Mesothelial cell of epicardium (in vitro differentiated cells): Measurements from ENCODE around the gene EML1. TPM values are rescaled to one million over a fixed set of nuclear protein-coding genes. Genes with fewer than 3 reads are reported as not detected.

Source experiments
- DNase-seq, 2 experiments: peaks; one replicate each; pipeline ENCODE4 v3.0.0; 2021; ENCODE audit warnings: low spot score in 2 of 2; ENCODE audit not compliant: unreplicated experiment in 2 of 2
- H3K27ac Mint-ChIP-seq: 2 replicates; pipeline ENCODE4 v1.8.0; 2021; ENCODE audit warnings: mixed read lengths
- H3K27me3 Mint-ChIP-seq: 2 replicates; pipeline ENCODE4 v1.8.0; 2021; ENCODE audit warnings: low read depth, mixed read lengths
- H3K36me3 Mint-ChIP-seq: 2 replicates; pipeline ENCODE4 v1.8.0; 2021; ENCODE audit warnings: mixed read lengths
- H3K4me1 Mint-ChIP-seq: 2 replicates; pipeline ENCODE4 v1.8.0; 2021; ENCODE audit warnings: mixed read lengths
- H3K4me3 Mint-ChIP-seq: 2 replicates; pipeline ENCODE4 v1.8.0; 2021; ENCODE audit warnings: mild to moderate bottlenecking, moderate library complexity, mixed read lengths
- H3K9me3 Mint-ChIP-seq: 2 replicates; pipeline ENCODE4 v1.8.0; 2021; ENCODE audit warnings: mixed read lengths
- total RNA-seq: library from RNA; stranded (reverse); gene quantifications from 3 replicates; pipeline ENCODE4 v1.2.1, GENCODE V29; 2021
- TF ChIP-seq, protein P1 (sequence below): fragments of 200-600 bp; sonication (generic); IDR thresholded peaks from one replicate; pipeline ENCODE4 v1.5.0; 2021; ENCODE audit warnings: antibody characterized with exemption; ENCODE audit not compliant: unreplicated experiment

Gene EML1
- total RNA-seq, 1 donor from 2014 or later, result 18.9 TPM

DNA sequence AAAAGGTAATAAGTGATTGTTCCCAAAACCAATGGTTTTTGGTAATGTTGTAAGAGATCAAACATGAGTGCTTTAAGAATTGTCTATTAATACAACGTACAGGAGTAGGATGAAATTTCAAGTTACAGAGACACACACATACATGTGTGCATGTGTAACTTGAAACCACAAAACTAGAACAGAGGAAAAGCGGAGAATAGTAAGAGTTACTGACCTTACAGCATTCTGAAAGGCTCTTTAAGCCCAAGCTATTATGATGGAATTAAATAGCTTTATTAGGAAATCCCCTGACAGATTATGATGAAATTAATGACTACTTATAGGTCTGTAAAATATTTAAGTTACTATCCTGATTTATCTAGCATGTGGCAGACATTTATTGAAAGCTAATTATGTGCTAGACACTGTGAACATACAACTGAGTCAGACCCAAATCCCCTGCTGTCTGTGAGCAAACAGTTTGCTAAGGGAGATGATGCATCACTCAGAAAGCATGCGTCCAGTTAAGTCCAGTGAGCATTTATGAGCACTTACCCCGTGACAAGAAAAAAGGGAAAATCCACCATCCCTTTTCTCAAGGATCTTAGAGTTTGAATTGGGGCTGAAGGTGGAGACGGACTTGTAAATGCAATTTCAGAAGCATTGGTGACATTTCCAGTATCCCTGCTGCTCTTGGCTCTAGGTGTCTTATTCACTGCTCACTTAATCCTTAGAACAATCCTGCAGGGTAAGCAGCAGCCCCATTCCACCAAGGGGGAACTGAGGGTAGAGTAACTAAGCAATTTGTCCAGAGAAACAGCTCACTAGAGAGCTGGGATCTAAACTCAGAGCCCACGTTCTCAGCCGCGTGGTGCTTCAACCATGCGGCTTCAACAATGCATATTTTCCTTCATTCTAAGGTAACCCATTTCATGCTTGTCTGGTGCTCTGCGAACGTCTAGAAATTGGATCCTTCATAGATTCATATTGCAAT is 117.4 kb downstream of the EML1 start:
- H3K36me3 Mint-ChIP-seq, result peaks cover 22% of the 10 kb centered on the region
- TF ChIP-seq, protein P1, sequence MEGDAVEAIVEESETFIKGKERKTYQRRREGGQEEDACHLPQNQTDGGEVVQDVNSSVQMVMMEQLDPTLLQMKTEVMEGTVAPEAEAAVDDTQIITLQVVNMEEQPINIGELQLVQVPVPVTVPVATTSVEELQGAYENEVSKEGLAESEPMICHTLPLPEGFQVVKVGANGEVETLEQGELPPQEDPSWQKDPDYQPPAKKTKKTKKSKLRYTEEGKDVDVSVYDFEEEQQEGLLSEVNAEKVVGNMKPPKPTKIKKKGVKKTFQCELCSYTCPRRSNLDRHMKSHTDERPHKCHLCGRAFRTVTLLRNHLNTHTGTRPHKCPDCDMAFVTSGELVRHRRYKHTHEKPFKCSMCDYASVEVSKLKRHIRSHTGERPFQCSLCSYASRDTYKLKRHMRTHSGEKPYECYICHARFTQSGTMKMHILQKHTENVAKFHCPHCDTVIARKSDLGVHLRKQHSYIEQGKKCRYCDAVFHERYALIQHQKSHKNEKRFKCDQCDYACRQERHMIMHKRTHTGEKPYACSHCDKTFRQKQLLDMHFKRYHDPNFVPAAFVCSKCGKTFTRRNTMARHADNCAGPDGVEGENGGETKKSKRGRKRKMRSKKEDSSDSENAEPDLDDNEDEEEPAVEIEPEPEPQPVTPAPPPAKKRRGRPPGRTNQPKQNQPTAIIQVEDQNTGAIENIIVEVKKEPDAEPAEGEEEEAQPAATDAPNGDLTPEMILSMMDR, result no peak
- no peaks in the 10 kb centered on the region for H3K9me3 Mint-ChIP-seq
- no peak overlapping the region for H3K27ac Mint-ChIP-seq
- peaks cover 5% of the 10 kb centered on the region for H3K4me1 Mint-ChIP-seq
- peaks cover 21% of the 10 kb centered on the region for H3K27me3 Mint-ChIP-seq
- no peak overlapping the region for H3K4me3 Mint-ChIP-seq
- no peak for DNase-seq

DNA sequence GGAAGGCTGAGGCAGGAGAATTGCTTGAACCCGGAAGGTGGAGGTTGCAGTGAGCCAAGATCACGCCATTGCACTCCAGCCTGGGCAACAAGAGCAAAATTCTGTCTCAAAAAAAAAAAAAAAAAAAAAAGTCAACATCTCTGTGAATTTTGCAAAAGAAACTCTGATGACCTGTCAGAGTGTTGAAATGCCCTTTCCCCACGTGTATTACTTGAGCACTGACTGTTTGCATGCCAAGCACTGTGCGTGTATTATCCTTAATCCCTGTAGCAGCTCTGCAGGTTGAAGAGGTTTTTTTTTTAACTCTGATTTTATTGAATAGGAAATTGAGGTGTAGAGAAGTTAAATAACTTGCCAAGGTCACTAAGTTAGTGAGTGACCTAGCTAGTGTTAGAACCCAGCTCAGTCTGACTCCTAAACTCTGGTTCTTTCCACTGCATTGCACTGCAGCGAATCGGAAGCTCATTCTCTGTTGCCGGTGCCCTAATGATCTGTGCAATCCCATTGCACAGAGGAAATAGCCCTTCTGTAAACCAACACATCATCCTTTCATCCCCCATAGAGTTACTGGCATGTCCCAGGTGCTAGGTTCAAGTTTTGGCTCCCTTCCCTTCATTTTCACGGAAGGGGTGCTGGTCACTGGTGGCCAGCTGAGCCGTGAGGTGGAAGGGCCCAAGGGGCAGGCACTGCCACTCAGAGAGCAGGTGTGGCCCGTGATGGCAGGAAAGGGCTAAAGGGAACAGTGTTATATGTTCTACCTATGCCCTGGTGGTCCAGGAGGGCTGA is 122.3 kb downstream of the EML1 start:
- no peak for DNase-seq
- peaks cover under 1% of the 10 kb centered on the region for H3K4me1 Mint-ChIP-seq
- H3K4me3 Mint-ChIP-seq, result no peak overlapping the region
- peaks cover 7% of the 10 kb centered on the region for H3K36me3 Mint-ChIP-seq
- no peaks in the 10 kb centered on the region for H3K9me3 Mint-ChIP-seq
- TF ChIP-seq, protein P1, result no peak
- peaks cover 7% of the 10 kb centered on the region for H3K27me3 Mint-ChIP-seq
- no peak overlapping the region for H3K27ac Mint-ChIP-seq

DNA sequence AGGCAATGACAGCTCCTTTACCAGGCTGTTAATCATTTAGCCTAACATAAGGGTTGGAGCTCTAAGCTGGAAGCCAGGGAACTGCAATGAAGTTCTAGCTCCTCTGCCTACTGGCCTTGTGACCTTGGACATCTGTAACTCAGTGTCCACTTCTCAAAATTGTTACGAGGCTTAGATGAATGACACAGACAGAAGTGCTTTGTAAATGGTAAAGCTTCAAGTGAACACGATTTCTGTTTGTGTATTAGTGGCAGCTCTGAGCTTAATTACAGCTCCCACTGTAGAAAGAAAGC is 122.8 kb downstream of the EML1 start:
- no peak overlapping the region for H3K4me3 Mint-ChIP-seq
- peaks cover 7% of the 10 kb centered on the region for H3K27me3 Mint-ChIP-seq
- H3K4me1 Mint-ChIP-seq, result no peaks in the 10 kb centered on the region
- no peak overlapping the region for H3K27ac Mint-ChIP-seq
- DNase-seq, result no peak
- H3K36me3 Mint-ChIP-seq, result peaks cover 10% of the 10 kb centered on the region
- TF ChIP-seq, protein P1, result no peak
- no peaks in the 10 kb centered on the region for H3K9me3 Mint-ChIP-seq

DNA sequence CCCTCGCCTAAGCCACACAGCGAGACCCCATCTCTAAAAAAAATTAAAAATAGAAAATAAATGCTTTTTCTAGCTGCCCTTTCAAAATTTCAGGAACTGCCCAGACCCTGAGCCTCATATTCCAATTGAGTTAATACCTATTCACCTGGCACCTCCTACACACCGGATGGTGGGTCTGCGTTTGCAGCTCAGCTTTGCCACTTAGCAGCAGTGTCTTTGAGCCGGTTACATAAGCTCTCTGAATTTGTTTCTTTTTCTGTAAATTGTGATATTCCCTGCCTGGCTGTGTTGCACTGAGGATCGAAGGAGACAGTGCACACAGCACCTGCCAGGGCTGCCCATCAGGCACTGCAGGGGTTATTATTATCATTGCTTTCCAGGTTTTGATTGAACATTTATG is 125.6 kb downstream of the EML1 start:
- H3K27me3 Mint-ChIP-seq, result peaks cover 2% of the 10 kb centered on the region
- no peak for DNase-seq
- H3K4me3 Mint-ChIP-seq, result no peak overlapping the region
- TF ChIP-seq, protein P1, result no peak
- no peaks in the 10 kb centered on the region for H3K9me3 Mint-ChIP-seq
- no peak overlapping the region for H3K27ac Mint-ChIP-seq
- H3K36me3 Mint-ChIP-seq, result peaks cover 17% of the 10 kb centered on the region
- H3K4me1 Mint-ChIP-seq, result no peaks in the 10 kb centered on the region

DNA sequence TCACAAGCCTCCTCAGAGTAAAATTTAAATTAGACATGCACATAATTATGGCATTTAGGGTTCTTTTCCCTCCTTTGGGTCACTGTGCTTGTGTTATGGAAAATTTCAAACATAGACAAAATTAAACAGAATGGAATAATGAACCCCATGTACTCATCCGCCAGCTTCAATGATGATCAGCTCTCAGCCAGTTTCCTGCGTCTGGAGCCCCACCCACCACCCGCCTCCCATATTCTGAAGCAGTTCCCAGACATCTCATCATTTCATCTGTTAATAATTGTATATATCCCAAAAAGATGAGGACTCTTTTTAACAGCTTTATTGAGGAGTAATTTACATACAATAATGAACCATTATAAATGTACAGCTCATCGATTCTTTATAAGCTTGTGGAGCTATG is 128.2 kb downstream of the EML1 start:
- Mint-ChIP-seq H3K9me3 (no peaks in the 10 kb centered on the region), H3K36me3 (peaks cover 24% of the 10 kb centered on the region), H3K27ac (no peak overlapping the region), H3K27me3 (peaks cover 2% of the 10 kb centered on the region), H3K4me1 (no peaks in the 10 kb centered on the region), H3K4me3 (no peak overlapping the region)
- TF ChIP-seq, protein P1, result no peak
- DNase-seq, result no peak
